ENCODE results near the gene TMEM236.

Gene TMEM236

GRCh38 chr10:17833656-17834055, 81.7 kb downstream of the TMEM236 start:
- DNase-seq, result no peak

GRCh38 chr10:17835688-17836087, 83.7 kb downstream of the TMEM236 start:
- no peak for DNase-seq

- peak; percentile 1 for DNase-seq
Observed at GRCh38 chr10:17836942-17837341, 84.9 kb downstream of the TMEM236 start.

GRCh38 chr10:17838080-17838648, 86.2 kb downstream of the TMEM236 start:
- no peak for DNase-seq

GRCh38 chr10:17841050-17841449, 89.0 kb downstream of the TMEM236 start:
- no peak for DNase-seq

- DNase-seq, result no peak
Observed at GRCh38 chr10:17842641-17843040, 90.6 kb downstream of the TMEM236 start.

GRCh38 chr10:17847585-17848296, 95.7 kb downstream of the TMEM236 start:
- DNase-seq, result no peak

GRCh38 chr10:17848646-17849045, 96.6 kb downstream of the TMEM236 start:
- no peak for DNase-seq

Measured in NCI-H69 (cell line).